Motor neuron (in vitro differentiated cells): ENCODE measurements around the gene HPSE2. TPM values are rescaled to one million over a fixed set of nuclear protein-coding genes. Genes with fewer than 3 reads are reported as not detected.

ENCODE experiments used
- ATAC-seq, 8 experiments: fragments of 200-7000 bp; cut with Tn5 transposase; replicated peaks in 6 of 8; 2 replicates each; pipeline ENCODE4 v1.8.0; 2021; ENCODE audit warnings: mild to moderate bottlenecking in 8 of 8, moderate library complexity in 8 of 8
- H3K27ac ChIP-seq, 2 donors: fragments of 250-450 bp; sonication (Bioruptor Pico); 2 replicates each; pipeline ENCODE4 v1.9.0; 2021; ENCODE audit warnings: antibody characterized with exemption in 2 of 2, mild to moderate bottlenecking in 2 of 2, moderate library complexity in 1 of 2
- H3K4me1 ChIP-seq, 2 donors: fragments of 250-450 bp; sonication (Bioruptor Pico); replicated peaks in 1 of 2; 2 replicates each; pipeline ENCODE4 v1.6.1; 2021; ENCODE audit warnings: antibody characterized with exemption in 2 of 2, mild to moderate bottlenecking in 2 of 2, moderate library complexity in 1 of 2
- H3K4me3 ChIP-seq, 5 donors: fragments of 250-450 bp; sonication (Bioruptor Pico); 2 replicates each; pipeline ENCODE4 v1.9.0; 2021; ENCODE audit warnings: antibody characterized with exemption in 5 of 5, mild to moderate bottlenecking in 5 of 5, moderate library complexity in 4 of 5
- WGBS, 10 experiments: fragments of 450-650 bp; shearing (Covaris generic); methylation state at CpG; one replicate each; pipeline ENCODE4 v1.0.0; 2022; 5-methylcytosine and 5-hydroxymethylcytosine counted together
- in situ Hi-C, 9 experiments: fragments of 400-800 bp; cut with MboI; loops; one replicate each; pipeline ENCODE4 v1.15.0; 2021; ENCODE audit warnings: low sequenced_read_pairs in 9 of 9, low pct_unique_long_range_greater_than_20kb in 2 of 9; ENCODE audit not compliant: unreplicated experiment in 9 of 9
- total RNA-seq, 8 experiments: library from RNA; unstranded; fragments of 300-600 nt; gene quantifications; 2 replicates each; pipeline versions ENCODE4 v1.2.3 to v1.2.4, GENCODE V29; 2022

Gene HPSE2
- total RNA-seq, 8 experiments from 2014 or later = 0.05 to 0.62 (median 0.13) TPM; not detected in 1

- in situ Hi-C loops = no loop called here
- no peak overlapping the region for H3K27ac ChIP-seq
- WGBS, 10 experiments = 42 to 100% (median 77%) methylated on average over 1 to 3 of the region's 3 CpGs
Measured at GRCh38 chr10:98623176-98623575, 612.5 kb downstream of the HPSE2 start.

DNA sequence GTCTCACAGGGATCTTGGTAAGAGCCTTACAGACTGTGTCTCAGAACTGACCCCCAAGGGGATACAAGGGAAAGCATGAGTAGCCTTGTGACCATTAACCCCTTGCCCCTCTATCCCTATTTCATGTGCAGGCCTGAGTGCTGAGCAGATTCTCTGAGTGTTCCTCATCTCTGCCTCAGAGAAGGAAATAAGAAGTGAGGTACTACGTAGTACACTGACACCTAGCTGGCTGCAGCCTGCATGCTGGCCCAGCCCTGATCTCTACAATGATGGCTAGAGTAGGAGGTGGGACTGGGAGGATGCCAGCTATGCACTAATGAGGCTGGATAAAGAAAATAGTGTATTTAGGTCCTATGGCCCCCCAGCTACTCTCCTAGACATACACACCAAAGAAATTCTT, 614.0 kb downstream of the HPSE2 start:
- in situ Hi-C loops = no loop called here
- Histone ChIP-seq H3K27ac (no peak overlapping the region), H3K4me3 (no peak overlapping the region), H3K4me1 (no peaks in the 10 kb centered on the region)
- ATAC-seq = peak in 3 of 8 experiments; percentile 40 to 45 (median 42)
- 33 to 83% (median 57%) methylated on average over 1 of the region's 1 CpG; no CpG with 5 or more reads in 5 of the 10 experiments for WGBS, 10 experiments

More at GRCh38 chr10:98623176-98623575, 612.5 kb downstream of the HPSE2 start:
- no peak for ATAC-seq
- H3K4me1 ChIP-seq = no peaks in the 10 kb centered on the region
- no peak overlapping the region for H3K4me3 ChIP-seq

DNA sequence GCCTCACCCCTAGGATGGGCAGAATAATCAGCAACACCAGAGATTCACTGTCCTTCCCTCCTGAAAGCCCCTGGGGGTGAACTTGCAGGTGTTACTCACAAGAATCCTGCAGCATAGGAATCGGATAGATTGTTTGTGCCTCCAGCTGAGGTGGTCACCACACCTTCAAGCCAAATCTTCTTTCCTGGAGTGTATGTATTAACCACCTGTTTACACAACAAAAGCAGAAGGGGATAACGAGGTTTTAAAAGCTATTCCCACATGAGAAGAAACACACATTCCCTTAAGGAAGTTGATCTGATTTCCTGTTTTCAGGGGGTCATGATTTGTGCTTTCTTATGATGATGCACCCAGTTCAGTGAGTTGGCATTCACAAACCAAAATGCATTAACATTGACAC, 615.1 kb downstream of the HPSE2 start:
- 26 to 60% (median 37%) methylated on average over 1 to 2 of the region's 2 CpGs; no CpG with 5 or more reads in 6 of the 10 experiments for WGBS, 10 experiments

GRCh38 chr10:98619446-98619845, 616.2 kb downstream of the HPSE2 start:
- Histone ChIP-seq H3K4me3 (no peak overlapping the region), H3K27ac (no peak overlapping the region), H3K4me1 (no peaks in the 10 kb centered on the region)
- 60 to 100% (median 100%) methylated on average over 1 of the region's 1 CpG; no CpG with 5 or more reads in 2 of the 10 experiments for WGBS, 10 experiments
- in situ Hi-C loops = no loop called here
- no peak for ATAC-seq

More for the DNA sequence above, 615.1 kb downstream of the HPSE2 start:
- no peak for ATAC-seq
- Histone ChIP-seq H3K4me1 (no peaks in the 10 kb centered on the region), H3K27ac (no peak overlapping the region), H3K4me3 (no peak overlapping the region)
- in situ Hi-C loops = no loop called here

- no peak overlapping the region for H3K27ac ChIP-seq
- H3K4me3 ChIP-seq = no peak overlapping the region
- WGBS, 10 experiments = 39 to 100% (median 82%) methylated on average over 1 to 5 of the region's 6 CpGs
- ATAC-seq = no peak
- H3K4me1 ChIP-seq = no peaks in the 10 kb centered on the region
- in situ Hi-C loops = no loop called here
Measured at GRCh38 chr10:98617906-98618520, 617.6 kb downstream of the HPSE2 start.

DNA sequence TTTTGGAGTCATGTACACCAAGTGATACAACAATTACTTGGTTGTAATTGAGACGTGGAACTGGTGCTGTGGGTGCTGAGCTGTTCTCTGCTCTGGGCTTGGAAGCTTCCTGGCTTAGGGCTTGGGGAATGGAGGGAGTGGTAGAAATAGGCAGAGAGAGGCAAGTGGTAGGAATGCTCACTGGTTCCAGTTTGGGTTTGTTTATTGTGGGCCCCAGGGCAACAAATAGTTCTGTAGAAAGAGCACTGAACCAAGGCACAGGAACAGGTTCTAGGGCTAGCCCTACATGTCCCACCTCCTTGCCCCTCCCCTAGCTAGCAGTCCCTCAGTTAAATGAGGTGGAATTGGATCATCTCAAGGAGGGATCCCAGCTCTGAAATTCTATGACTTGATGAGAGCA, 622.2 kb downstream of the HPSE2 start:
- Histone ChIP-seq H3K4me3 (no peak overlapping the region), H3K4me1 (no peaks in the 10 kb centered on the region), H3K27ac (no peak overlapping the region)
- in situ Hi-C loops = no loop called here
- 0 to 60% (median 41%) methylated on average over 1 of the region's 1 CpG; no CpG with 5 or more reads in 6 of the 10 experiments for WGBS, 10 experiments
- no peak for ATAC-seq

DNA sequence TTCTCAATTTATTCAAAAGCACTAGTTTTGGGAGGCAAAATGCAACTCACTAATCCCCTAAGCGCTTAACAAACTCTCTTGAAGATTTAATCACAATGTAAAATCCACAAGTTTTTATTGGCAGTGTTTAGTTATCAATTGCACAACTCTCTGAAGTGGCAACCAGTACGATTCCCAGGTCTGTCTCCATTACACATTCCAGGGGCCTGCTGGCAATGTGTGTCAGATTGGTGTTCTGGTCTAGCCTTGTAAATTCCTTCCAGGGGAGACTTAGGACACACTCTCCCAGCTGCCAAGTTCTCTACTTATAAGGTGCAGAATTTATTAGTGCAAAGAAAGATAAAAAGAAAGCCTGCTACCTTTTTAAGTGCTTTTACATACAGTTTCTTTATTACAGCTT, 624.2 kb downstream of the HPSE2 start:
- in situ Hi-C loops = no loop called here
- Histone ChIP-seq H3K4me3 (no peak overlapping the region), H3K4me1 (no peaks in the 10 kb centered on the region), H3K27ac (no peak overlapping the region)
- no peak for ATAC-seq
- 75 to 82% methylated on average over 1 to 2 of the region's 2 CpGs; no CpG with 5 or more reads in 8 of the 10 experiments for WGBS, 10 experiments

DNA sequence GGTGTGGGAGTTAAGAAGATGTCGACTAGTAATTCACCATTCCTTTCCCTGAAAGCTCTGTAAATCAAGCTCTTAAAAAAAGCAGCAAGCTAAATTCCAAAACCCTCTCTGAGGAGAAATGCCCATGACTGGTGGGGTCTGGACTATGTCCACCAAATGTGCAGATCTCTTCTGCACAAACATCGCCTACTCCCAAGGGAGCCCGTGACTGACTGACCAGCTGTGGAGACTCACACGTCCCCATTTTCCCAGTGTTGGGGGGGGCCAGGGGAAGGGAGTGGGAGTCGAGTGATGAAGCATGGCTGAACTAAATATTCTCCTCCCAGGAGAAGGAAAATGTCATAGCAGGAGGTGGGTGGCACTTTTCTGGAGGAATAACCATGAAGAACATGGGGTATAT, 624.8 kb downstream of the HPSE2 start:
- Histone ChIP-seq H3K27ac (no peak overlapping the region), H3K4me1 (no peaks in the 10 kb centered on the region), H3K4me3 (no peak overlapping the region)
- no peak for ATAC-seq
- 14 to 100% (median 77%) methylated on average over 1 to 4 of the region's 5 CpGs; no CpG with 5 or more reads in 1 of the 10 experiments for WGBS, 10 experiments
- in situ Hi-C loops = no loop called here

DNA sequence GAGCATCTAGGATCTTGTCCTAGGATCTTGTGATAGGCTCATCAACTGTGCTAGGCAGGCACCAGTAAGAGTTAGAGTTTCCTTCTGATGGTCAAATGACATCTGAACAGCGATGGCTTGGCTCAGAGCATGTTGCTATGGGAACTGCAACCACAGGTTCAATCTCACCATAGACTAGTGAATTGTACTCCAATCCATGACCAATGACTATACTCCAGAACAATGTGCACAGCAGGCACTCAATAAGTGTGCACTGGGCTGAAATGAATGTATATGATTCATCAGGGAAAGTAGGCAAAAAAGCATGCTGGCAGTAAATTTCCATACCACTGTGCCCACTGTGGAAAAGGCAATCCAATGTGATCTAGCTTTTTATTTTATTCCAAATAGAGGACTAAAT, 625.4 kb downstream of the HPSE2 start:
- Histone ChIP-seq H3K4me3 (no peak overlapping the region), H3K4me1 (no peaks in the 10 kb centered on the region), H3K27ac (no peak overlapping the region)
- in situ Hi-C loops = no loop called here
- no peak for ATAC-seq
- WGBS, 10 experiments = 80 to 100% (median 80%) methylated on average over 1 of the region's 1 CpG; no CpG with 5 or more reads in 6 of the 10 experiments

GRCh38 chr10:98609265-98609664, 626.4 kb downstream of the HPSE2 start:
- in situ Hi-C loops = no loop called here
- Histone ChIP-seq H3K4me1 (no peaks in the 10 kb centered on the region), H3K4me3 (no peak overlapping the region), H3K27ac (no peak overlapping the region)
- ATAC-seq = no peak
- WGBS, 10 experiments = 75 to 100% (median 90%) methylated on average over 1 to 2 of the region's 2 CpGs; no CpG with 5 or more reads in 1 of the 10 experiments

GRCh38 chr10:98608411-98608810, 627.2 kb downstream of the HPSE2 start:
- WGBS, 10 experiments = 4 to 87% (median 75%) methylated on average over 2 to 5 of the region's 5 CpGs; no CpG with 5 or more reads in 3 of the 10 experiments
- no peak overlapping the region for H3K4me3 ChIP-seq
- in situ Hi-C loops = no loop called here
- peak in 1 of 8 experiments; percentile 42 for ATAC-seq
- no peak overlapping the region for H3K27ac ChIP-seq
- H3K4me1 ChIP-seq = no peaks in the 10 kb centered on the region

GRCh38 chr10:98602224-98602623, 633.4 kb downstream of the HPSE2 start:
- no peak for ATAC-seq
- in situ Hi-C loops = no loop called here
- H3K4me1 ChIP-seq = no peaks in the 10 kb centered on the region

GRCh38 chr10:98599032-98599610, 636.5 kb downstream of the HPSE2 start:
- Histone ChIP-seq H3K27ac (no peak overlapping the region), H3K4me3 (no peak overlapping the region), H3K4me1 (no peaks in the 10 kb centered on the region)
- in situ Hi-C loops = no loop called here
- WGBS, 10 experiments = 30 to 81% (median 80%) methylated on average over 1 to 6 of the region's 6 CpGs; no CpG with 5 or more reads in 5 of the 10 experiments
- ATAC-seq = no peak

More at GRCh38 chr10:98602224-98602623, 633.4 kb downstream of the HPSE2 start:
- no peak overlapping the region for H3K27ac ChIP-seq
- H3K4me3 ChIP-seq = no peak overlapping the region

DNA sequence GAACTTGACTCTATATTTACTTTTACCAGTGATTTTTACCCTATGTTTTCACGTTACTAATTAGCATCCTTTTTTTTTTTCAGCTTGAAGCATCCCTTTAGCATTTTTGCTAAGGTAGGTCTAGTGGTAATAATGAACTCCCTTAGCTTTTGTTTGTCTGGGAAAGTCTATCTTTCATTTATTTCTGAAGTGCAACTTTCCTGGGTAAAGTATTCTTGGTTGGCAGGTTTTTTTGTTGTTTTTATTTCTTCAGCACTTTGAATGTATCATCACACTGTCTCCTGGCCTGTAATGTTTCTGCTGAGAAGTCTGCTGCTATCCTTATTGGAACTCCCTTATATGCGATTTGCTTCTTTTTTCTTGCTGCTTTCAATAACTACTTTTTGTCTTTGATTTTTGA, 639.2 kb downstream of the HPSE2 start:
- H3K4me3 ChIP-seq = no peak overlapping the region
- in situ Hi-C loops = no loop called here
- no peak overlapping the region for H3K27ac ChIP-seq
- no peaks in the 10 kb centered on the region for H3K4me1 ChIP-seq
- WGBS, 10 experiments = 0 to 100% (median 76%) methylated on average over 1 to 2 of the region's 2 CpGs
- ATAC-seq = no peak
